Stimulated activated CD4-positive, alpha-beta T cell treated with anti-CD3 and anti-CD28 coated beads, Interleukin-4, amount 100 ng/mL, for 24 hours (primary cell): Measurements from ENCODE around the gene SCD5.

Experiments
- DNase-seq: peaks from one replicate; pipeline ENCODE4 v3.0.0-alpha.2; 2020

SCD5 gene

GRCh38 chr4:82623121-82623683 is 175.4 kb downstream of the SCD5 start:
- no peak for DNase-seq

- no peak for DNase-seq
Measured at GRCh38 chr4:82621251-82621650, 177.3 kb downstream of the SCD5 start.

DNA sequence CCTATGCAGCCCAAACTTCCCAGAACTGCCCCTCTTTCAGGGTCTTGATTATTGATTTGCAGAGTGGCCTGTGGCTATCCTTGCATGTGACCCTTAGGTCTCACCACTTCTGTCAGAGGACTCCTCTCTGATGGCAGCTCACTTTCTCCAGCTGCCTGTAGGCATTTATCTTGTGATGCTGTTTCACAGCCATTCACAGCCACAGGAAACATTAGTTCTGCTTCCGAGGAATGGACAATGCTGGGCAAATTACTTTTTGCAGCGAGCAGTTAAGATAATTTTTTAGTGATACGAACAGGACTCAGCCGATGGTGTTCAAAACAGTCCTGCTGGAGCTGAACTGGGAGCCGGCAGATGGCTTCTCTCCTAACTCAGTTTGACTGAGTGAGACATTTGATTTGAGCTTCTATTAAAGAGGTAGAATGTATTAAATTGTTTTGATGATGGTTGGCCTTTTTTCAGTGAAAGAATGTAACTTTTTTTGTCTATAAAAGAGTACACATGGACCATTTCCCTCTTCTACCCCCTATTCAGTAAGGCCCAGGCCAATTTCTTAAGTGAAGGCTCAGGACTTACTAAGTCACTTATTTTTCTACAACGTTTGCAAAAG is 178.4 kb downstream of the SCD5 start:
- DNase-seq, result no peak

DNA sequence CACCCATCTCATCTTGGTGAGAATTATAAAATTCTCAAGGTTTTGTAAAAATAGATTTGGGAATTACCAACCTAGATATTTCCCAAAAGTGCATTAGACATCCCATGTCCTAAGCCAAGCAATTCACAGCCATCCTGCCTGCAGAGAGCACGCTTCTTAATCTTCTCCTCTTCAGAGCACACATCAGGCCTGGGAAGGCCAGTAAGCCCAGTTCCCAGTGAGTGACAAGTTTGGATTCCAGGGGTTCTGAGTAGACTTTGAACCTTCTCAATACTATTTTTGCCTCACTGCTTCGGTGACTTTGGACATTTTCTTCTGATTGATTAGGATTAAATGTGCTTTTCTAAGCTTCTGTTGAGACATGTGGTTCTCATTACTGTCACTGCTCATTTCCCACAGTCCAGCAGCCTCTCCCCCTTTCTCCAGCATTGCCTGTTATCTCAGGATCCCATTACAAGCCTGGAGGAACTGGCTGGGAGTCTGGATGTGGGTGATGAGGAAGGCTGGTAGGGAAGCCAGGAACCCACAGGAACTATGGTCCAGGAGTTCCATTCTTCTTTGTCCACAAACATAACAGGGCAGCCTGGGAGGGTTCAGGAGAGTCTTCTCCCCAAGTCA is 180.4 kb downstream of the SCD5 start:
- no peak for DNase-seq

GRCh38 chr4:82614838-82615449 is 183.7 kb downstream of the SCD5 start:
- DNase-seq, result no peak

GRCh38 chr4:82613121-82613520 is 185.5 kb downstream of the SCD5 start:
- DNase-seq, result no peak

DNA sequence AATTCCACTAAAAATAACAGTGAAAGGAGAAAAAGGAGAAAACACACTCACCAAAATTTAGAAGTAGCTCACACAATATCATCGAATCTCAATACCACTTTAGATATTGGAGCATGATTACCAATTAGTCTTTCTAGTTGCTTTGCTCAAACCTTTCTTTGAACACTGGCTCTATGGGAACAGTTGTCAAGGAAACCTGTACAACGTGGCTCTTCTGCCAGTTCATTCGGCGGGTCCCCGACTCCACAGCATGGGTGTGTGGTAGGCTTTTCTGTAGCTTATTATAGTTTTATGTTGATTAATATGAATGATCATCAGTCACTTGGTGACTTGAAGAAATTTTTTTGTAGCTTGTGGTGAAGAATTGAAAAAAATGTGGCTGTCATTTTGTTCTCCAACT is 186.6 kb downstream of the SCD5 start:
- DNase-seq, result no peak

GRCh38 chr4:82611527-82611926 is 187.1 kb downstream of the SCD5 start:
- DNase-seq, result no peak

GRCh38 chr4:82610041-82610440 is 188.6 kb downstream of the SCD5 start:
- DNase-seq, result no peak

DNA sequence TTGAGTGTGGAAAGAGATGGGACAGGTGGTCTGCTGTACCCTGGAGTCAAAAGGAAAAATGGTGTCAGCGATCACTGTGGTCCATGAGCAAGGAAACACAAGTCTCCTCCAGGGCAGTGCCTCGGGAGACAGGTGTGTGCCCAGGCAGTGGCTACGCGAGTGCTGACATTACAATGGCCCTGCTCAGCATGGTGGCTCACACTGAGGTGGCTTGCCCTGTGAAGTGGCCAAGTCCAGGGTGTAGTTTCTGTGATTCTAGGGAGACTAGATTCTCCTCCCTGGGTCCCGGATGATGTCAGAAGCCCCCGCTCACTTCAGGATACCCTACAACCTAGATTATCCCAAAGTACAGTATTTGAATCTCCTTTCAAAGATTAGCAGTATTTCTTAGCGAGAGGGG is 192.0 kb downstream of the SCD5 start:
- DNase-seq, result no peak

DNA sequence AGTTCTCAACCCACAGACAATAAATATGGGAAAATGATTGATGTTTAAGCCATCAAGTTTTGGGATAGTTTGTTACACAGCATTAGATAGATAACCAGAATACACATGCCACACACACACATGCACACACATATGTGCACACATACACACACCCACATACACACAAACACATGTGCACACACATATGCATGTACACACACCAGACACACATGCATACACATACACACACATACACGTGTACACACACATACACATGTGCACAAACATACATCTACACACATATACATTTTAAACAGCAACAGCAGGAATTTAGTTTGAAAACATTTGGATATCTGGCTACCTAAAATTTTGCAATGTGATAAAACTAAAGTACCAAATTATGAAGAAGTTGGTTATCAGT is 194.1 kb downstream of the SCD5 start:
- DNase-seq, result no peak

DNA sequence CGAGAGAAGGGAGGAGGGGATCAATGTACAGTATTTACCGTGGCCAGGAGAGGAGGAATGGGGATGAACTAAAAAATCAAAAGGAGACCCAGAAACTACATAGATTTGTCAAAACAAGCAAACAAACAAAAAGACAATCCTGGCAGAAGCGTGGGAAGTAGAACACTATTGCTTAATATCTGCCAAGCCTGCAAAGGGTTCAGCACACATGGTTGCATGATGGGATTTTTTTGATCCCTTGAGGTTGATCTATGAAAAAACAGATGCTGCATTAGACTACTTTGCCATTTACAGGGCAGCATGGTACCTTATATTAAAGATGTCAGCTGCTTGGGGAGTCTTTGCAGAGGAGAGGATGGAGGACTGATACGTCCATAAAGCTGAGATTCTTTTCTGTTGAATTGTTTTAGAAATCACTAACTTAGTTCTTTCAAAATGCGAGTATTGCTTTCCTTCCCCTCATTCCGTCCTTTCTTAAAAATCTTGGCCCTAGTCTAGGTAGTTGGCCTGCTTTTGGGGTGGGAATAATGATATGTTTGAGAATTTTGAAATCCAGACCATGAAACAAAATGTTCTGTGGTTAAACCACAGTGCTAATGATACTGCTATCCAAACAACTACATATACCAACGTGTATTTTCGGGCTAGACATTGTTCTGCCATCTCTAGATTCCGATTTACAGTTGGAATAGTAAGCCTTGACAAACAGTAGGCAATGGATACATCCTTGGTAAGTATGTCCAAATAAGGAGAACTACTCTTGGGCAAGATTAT is 197.2 kb downstream of the SCD5 start:
- no peak for DNase-seq

- no peak for DNase-seq
Measured at GRCh38 chr4:82599336-82599735, 199.3 kb downstream of the SCD5 start.

GRCh38 chr4:82594456-82594855 is 204.1 kb downstream of the SCD5 start:
- no peak for DNase-seq

- no peak for DNase-seq
Measured at GRCh38 chr4:82593411-82593810, 205.2 kb downstream of the SCD5 start.

DNA sequence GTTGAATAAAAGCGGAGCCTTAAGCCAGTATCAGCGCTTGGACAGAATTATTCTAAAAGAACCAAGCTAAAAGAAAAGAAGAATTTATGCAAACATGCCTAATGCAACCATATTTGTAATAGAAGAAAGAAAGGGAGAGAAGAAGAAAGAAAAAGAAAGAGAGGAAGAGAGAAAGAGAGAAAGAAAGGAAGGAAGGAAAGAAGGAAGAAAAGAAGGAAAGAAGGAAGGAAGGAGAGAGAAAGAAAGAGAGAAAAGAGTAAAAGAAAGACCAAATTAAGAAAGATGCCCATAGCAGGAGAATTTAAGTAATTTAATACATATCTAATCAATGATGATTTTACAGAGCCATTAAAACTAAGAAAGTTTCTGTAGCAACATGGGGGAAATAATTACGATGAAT is 206.0 kb downstream of the SCD5 start:
- DNase-seq, result no peak

DNA sequence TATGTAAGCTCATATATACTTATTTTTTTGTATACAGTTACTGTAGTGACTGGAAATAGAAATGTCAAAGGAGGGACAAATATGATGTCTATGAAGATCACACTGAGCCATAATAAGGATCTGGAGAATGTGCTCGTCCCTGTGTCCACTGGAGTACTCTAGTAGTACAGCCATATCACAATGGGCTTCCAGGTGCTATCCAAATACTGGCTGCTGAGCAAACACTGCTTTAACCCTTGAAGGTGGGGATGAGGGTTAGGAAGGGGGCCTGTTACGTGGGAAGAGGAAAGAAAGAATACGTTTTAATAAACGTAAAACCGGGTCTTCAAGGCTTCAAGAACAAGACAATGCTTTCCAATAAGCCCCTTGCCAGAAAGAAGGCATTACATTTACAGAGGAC is 207.0 kb downstream of the SCD5 start:
- DNase-seq, result no peak

DNA sequence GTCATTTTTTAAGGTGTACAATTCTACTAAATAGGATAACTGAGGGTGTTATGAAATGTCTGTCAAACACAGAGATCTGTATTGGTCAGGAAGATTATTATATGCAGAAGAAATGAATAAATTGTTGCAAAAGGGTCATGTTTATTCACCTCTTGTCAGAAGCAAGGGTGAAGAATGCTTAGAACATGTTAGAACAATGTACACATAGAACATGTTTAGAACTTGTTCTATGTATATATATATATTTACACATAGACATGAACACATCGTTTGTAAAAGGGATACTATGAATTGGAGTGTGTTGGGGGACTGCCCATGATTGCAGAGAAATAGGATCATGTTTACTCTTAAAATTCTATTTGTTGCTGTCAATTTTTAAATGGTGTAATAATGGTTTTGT is 208.8 kb downstream of the SCD5 start:
- DNase-seq, result no peak

GRCh38 chr4:82588771-82589270 is 209.8 kb downstream of the SCD5 start:
- no peak for DNase-seq

DNA sequence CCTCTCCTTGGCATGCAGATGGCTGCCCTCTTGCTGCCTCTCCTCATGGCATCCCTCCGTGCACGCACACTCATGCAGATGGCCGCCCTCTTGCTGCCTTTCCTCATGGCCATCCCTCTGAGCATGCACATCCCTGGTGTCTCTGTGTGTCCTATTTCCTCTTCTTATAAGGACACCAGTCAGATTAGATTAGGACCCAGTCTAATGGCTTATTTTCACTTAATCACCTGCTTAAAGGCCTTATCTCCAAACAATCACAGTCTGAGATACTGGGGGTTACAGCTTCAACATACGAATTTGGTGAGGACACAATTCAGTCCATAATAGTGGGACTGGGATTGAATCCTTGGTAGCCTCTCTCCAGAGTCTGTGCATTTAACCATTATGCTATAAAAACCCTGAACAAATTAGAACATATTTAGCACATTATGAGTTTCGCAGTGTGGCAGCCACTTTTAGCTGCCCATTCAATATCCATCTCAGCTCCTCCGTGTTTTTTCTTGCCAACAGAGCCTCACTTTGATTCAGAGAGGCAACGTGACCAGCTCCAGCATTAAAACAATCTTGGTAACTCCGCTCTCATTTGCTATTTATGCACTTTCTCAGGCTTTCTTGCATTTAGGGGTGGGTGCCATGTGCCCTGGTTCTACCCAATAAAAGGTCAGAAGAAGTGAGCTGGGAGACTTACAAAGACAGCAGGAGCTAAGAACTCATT is 210.6 kb downstream of the SCD5 start:
- no peak for DNase-seq

- no peak for DNase-seq
Measured at GRCh38 chr4:82585690-82586435, 212.7 kb downstream of the SCD5 start.

- no peak for DNase-seq
Measured at GRCh38 chr4:82584931-82585330, 213.7 kb downstream of the SCD5 start.
